Measurements from ENCODE around the gene PRR15. TPM values are rescaled to one million over a fixed set of nuclear protein-coding genes. Genes with fewer than 3 reads are reported as not detected.

Gene PRR15
- total and polyA plus RNA-seq, 2 donors (not counting 1 experiment from before 2014, with no cell fraction given), result 0.04 TPM; not detected in 1

GRCh38 chr7:29592866-29593265 is 29.2 kb downstream of the PRR15 start:
- 85% methylated on average over 2 of the region's 2 CpGs for WGBS (ENCODE audit: insufficient coverage)
- no peak for DNase-seq
- Histone ChIP-seq H3K4me1 (ENCODE audit: control insufficient read depth in 2 of 2, insufficient read depth in 2 of 2, low read length in 2 of 2) (peaks cover 0 to 4% of the 10 kb centered on the region in 2 donors), H3K27ac (ENCODE audit: low read length in 2 of 2) (no peak overlapping the region), H3K4me2 (replicated peaks; ENCODE audit: low read depth, low read length, poor library complexity, severe bottlenecking) (no peak overlapping the region), H4K20me1 (ENCODE audit: control insufficient read depth, insufficient read depth, low read length, poor library complexity, severe bottlenecking) (no peaks in the 10 kb centered on the region), H2AFZ (ENCODE audit: insufficient read depth, low read depth, low read length, poor library complexity, severe bottlenecking) (no peak overlapping the region), H3K27me3 (replicated peaks in 1 of 4; ENCODE audit: control extremely low read depth in 1 of 4, control insufficient read depth in 3 of 4, insufficient read depth in 4 of 4, low read length in 3 of 4) (peaks cover 0 to 4% (median 0%) of the 10 kb centered on the region in 4 experiments), H3K36me3 (replicated peaks in 1 of 2; ENCODE audit: control extremely low read depth in 1 of 2, control insufficient read depth in 1 of 2, extremely low read depth in 1 of 2, insufficient read depth in 2 of 2, low read length in 1 of 2) (no peaks in the 10 kb centered on the region), H3K9me3 (ENCODE audit: control extremely low read depth in 1 of 3, control insufficient read depth in 2 of 3, insufficient read depth in 1 of 3, low read length in 2 of 3) (no peaks in the 10 kb centered on the region), H3K4me3 (ENCODE audit: control extremely low read depth in 1 of 5, extremely low read depth in 1 of 5, insufficient read depth in 1 of 5, low read depth in 2 of 5, low read length in 4 of 5) (no peak overlapping the region), H3K79me2 (ENCODE audit: control insufficient read depth, insufficient read depth, low read length) (no peaks in the 10 kb centered on the region), H3K9ac (ENCODE audit: low read length) (no peak overlapping the region)
- Mint-ChIP-seq H3K9me3 (ENCODE audit: insufficient read depth) (no peaks in the 10 kb centered on the region), H3K4me3 (no peak overlapping the region), H3K27me3 (peaks cover 10% of the 10 kb centered on the region), H3K27ac (no peak overlapping the region), H3K4me1 (peaks cover 8% of the 10 kb centered on the region)
- ChIA-PET CTCF (interaction anchor here (1.3 kb wide), 1 partner anchor 25 kb away, joined by 3 read pairs; no protein-coding TSS in a partner anchor), POLR2A (no interaction called here)
- intact Hi-C loops (cut with micrococcal nuclease), result no loop called here
- no peak for ATAC-seq (ENCODE audit: low read depth)
- no peak for TF ChIP-seq CTCF (IDR thresholded peaks at IDR 0.05)
- no peak for TF ChIP-seq EZH2 (IDR thresholded peaks at IDR 0.05; ENCODE audit: borderline replicate concordance, insufficient read depth, low read depth, low read length, poor library complexity, severe bottlenecking)

GRCh38 chr7:29593459-29593858 is 29.8 kb downstream of the PRR15 start:
- DNase-seq, result no peak
- no peak for ATAC-seq (ENCODE audit: low read depth)
- Histone ChIP-seq H3K79me2 (ENCODE audit: control insufficient read depth, insufficient read depth, low read length) (no peaks in the 10 kb centered on the region), H2AFZ (ENCODE audit: insufficient read depth, low read depth, low read length, poor library complexity, severe bottlenecking) (no peak overlapping the region), H3K9ac (ENCODE audit: low read length) (no peak overlapping the region), H3K27me3 (replicated peaks in 1 of 4; ENCODE audit: control extremely low read depth in 1 of 4, control insufficient read depth in 3 of 4, insufficient read depth in 4 of 4, low read length in 3 of 4) (peaks cover 0 to 4% (median 0%) of the 10 kb centered on the region in 4 experiments), H3K36me3 (replicated peaks in 1 of 2; ENCODE audit: control extremely low read depth in 1 of 2, control insufficient read depth in 1 of 2, extremely low read depth in 1 of 2, insufficient read depth in 2 of 2, low read length in 1 of 2) (no peaks in the 10 kb centered on the region), H3K4me2 (replicated peaks; ENCODE audit: low read depth, low read length, poor library complexity, severe bottlenecking) (no peak overlapping the region), H3K9me3 (ENCODE audit: control extremely low read depth in 1 of 3, control insufficient read depth in 2 of 3, insufficient read depth in 1 of 3, low read length in 2 of 3) (no peaks in the 10 kb centered on the region), H3K4me1 (ENCODE audit: control insufficient read depth in 2 of 2, insufficient read depth in 2 of 2, low read length in 2 of 2) (peaks cover 0 to 4% of the 10 kb centered on the region in 2 donors), H3K27ac (ENCODE audit: low read length in 2 of 2) (no peak overlapping the region), H3K4me3 (ENCODE audit: control extremely low read depth in 1 of 5, extremely low read depth in 1 of 5, insufficient read depth in 1 of 5, low read depth in 2 of 5, low read length in 4 of 5) (no peak overlapping the region), H4K20me1 (ENCODE audit: control insufficient read depth, insufficient read depth, low read length, poor library complexity, severe bottlenecking) (no peaks in the 10 kb centered on the region)
- peaks cover 7% of the 10 kb centered on the region for H3K4me1 Mint-ChIP-seq
- H3K9me3 Mint-ChIP-seq (ENCODE audit: insufficient read depth), result no peaks in the 10 kb centered on the region
- ChIA-PET CTCF (interaction anchor here (1.3 kb wide), 1 partner anchor 26 kb away, joined by 3 read pairs; no protein-coding TSS in a partner anchor), POLR2A (no interaction called here)
- peaks cover 10% of the 10 kb centered on the region for H3K27me3 Mint-ChIP-seq
- H3K4me3 Mint-ChIP-seq, result no peak overlapping the region
- TF ChIP-seq EZH2 (IDR thresholded peaks at IDR 0.05; ENCODE audit: borderline replicate concordance, insufficient read depth, low read depth, low read length, poor library complexity, severe bottlenecking) (no peak), CTCF (IDR thresholded peaks at IDR 0.05) (no peak)
- intact Hi-C loops (cut with micrococcal nuclease), result no loop called here
- H3K27ac Mint-ChIP-seq, result no peak overlapping the region
